ENCODE results near the gene JAGN1. TPM values are rescaled to one million over a fixed set of nuclear protein-coding genes. Genes with fewer than 3 reads are reported as not detected.
"Not testable (repeated sequence)": the region's sequence is repeated elsewhere in the genome, so short reads cannot be mapped to it uniquely, and the experiment has no call there.

JAGN1 gene
- total and polyA plus RNA-seq, 2 of the 8 experiments (the other 6 are each of a cell fraction or from before 2014, with no cell fraction given), result 26.9 to 51.6 TPM

DNA sequence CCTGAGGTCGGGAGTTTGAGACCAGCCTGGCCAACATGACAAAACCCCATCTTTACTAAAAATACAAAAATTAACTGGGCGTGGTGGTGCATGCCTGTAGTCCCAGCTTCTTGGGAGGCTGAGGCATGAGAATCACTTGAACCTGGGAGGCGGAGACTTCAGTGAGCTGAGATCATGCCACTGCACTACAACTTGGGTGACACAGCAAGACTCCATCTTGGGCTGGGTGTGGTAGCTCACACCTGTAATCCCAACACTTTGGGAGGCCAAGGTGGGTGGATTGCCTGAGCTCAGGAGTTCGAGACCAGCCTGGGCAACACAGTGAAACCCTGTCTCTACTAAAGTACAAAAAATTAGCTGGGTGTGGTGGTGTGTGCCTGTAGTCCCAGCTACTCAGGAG is 14.2 kb upstream of the JAGN1 start:
- H3K27me3 ChIP-seq (replicated peaks in 1 of 4; ENCODE audit: control insufficient read depth in 3 of 4, extremely low read depth in 1 of 4, insufficient read depth in 3 of 4, low read length in 3 of 4); FAIRE-seq: not testable (repeated sequence)

More for the DNA sequence above, 14.2 kb upstream of the JAGN1 start:
- H4K5ac ChIP-seq (ENCODE audit: insufficient read length, low read depth, low read length); H3K56ac ChIP-seq (replicated peaks; ENCODE audit: insufficient read length, low read depth, low read length); DNase-seq (ENCODE audit: low read depth in 1 of 2, low spot score in 2 of 2); H2BK5ac ChIP-seq (ENCODE audit: low read depth, low read length); H3K4me2 ChIP-seq (ENCODE audit: insufficient read depth in 1 of 2, low read depth in 2 of 2, low read length in 2 of 2); H3K14ac ChIP-seq (ENCODE audit: insufficient read length); H3K79me1 ChIP-seq (ENCODE audit: low read depth, low read length); H3K4me3 ChIP-seq (ENCODE audit: extremely low read depth in 1 of 4, insufficient read depth in 2 of 4, low read depth in 3 of 4, low read length in 4 of 4); H3K27ac ChIP-seq (ENCODE audit: low read depth, low read length); H4K8ac ChIP-seq (ENCODE audit: extremely low read depth, insufficient read depth, low read length); H2AK5ac ChIP-seq (ENCODE audit: low read depth, low read length); H2BK20ac ChIP-seq (ENCODE audit: low read length); H2AFZ ChIP-seq (ENCODE audit: low read length); H3K4ac ChIP-seq (replicated peaks; ENCODE audit: insufficient read length, low read depth, low read length); H3K79me2 ChIP-seq (ENCODE audit: control insufficient read depth in 1 of 2, insufficient read depth in 2 of 2, low read length in 2 of 2); H4K20me1 ChIP-seq (replicated peaks in 1 of 2; ENCODE audit: control insufficient read depth in 1 of 2, insufficient read depth in 2 of 2, low read length in 2 of 2); H3K4me1 ChIP-seq (replicated peaks in 1 of 4; ENCODE audit: control insufficient read depth in 3 of 4, insufficient read depth in 4 of 4, low read length in 3 of 4); H3K9me3 ChIP-seq (ENCODE audit: insufficient read depth in 2 of 2, low read depth in 1 of 2, low read length in 1 of 2); H2BK120ac ChIP-seq (replicated peaks; ENCODE audit: low read depth, low read length); H2BK15ac ChIP-seq (ENCODE audit: low read length); H3K18ac ChIP-seq (ENCODE audit: extremely low read depth, low read length); H3K36me3 ChIP-seq (ENCODE audit: control insufficient read depth in 2 of 4, insufficient read depth in 4 of 4, low read length in 3 of 4); H3K23ac ChIP-seq (ENCODE audit: insufficient read length); H3K23me2 ChIP-seq (ENCODE audit: low read depth, low read length); H4K91ac ChIP-seq (replicated peaks; ENCODE audit: insufficient read length, low read length); H2BK12ac ChIP-seq (ENCODE audit: low read depth, low read length); H3K9ac ChIP-seq (replicated peaks in 1 of 4; ENCODE audit: extremely low read depth in 1 of 4, low read depth in 3 of 4, low read length in 3 of 4): not testable (repeated sequence)
- WGBS, 2 experiments (ENCODE audit: extremely low coverage in 1 of 2, insufficient coverage in 1 of 2, insufficient read length in 1 of 2, insufficient replicate concordance in 2 of 2, low coverage in 1 of 2, low lambda C conversion rate in 2 of 2, missing lambda C conversion rate in 1 of 2), result 86% methylated on average over 4 of the region's 4 CpGs; no CpG with 5 or more reads in 1 of the 2 experiments
- ChIA-PET POLR2A (ENCODE audit: partially characterized antibody) (interaction anchor here (1.0 kb wide), 1 partner anchor 13 kb away, joined by 4 read pairs; no protein-coding TSS in a partner anchor), CTCF (ENCODE audit: partially characterized antibody) (interaction anchor here (0.6 to 2.0 kb wide), 5 partner anchors 13 to 158 kb away, joined by 3 to 4 read pairs (median 3); no protein-coding TSS in a partner anchor)
